Measurements from ENCODE around the gene ZNF521. TPM values are rescaled to one million over a fixed set of nuclear protein-coding genes. Genes with fewer than 3 reads are reported as not detected.

Gene ZNF521
- total RNA-seq, 1 donor from 2014 or later = 41.6 TPM

DNA sequence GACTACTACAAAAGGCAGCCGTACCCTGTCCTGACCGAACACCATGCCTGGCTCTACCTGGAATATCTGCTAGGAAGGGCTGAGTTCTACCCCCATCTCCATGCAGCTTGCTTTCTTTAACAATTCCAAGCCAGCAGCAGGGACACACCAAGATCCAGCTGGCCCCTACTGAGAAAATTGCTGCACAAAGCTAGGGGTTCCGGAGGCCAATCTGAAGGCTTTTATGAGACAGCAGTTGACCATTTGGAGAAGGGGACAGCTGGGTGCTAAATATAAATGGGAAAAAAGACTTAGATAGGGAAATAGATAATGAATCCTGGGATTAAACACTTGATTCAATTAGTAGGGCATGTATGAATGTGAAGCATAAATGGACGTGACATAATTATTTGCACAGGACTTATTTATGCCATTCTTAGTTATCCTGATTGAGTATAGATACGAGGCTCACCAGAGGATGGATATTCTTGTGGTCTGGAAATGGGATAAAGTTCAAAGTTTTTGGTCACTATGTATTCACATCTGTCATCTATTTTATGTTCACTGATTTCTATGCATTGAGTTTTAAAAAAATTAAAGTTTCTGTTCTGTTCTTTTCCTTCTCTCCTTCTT, 204.0 kb downstream of the ZNF521 start:
- H3K27me3 ChIP-seq = no peaks in the 10 kb centered on the region
- intact Hi-C loops (cut with DNase I) = no loop called here
- H3K27ac ChIP-seq = no peak overlapping the region
- H3K4me3 ChIP-seq = no peak overlapping the region
- H3K9me3 ChIP-seq = no peaks in the 10 kb centered on the region
- no peaks in the 10 kb centered on the region for H3K36me3 ChIP-seq
- no peaks in the 10 kb centered on the region for H3K4me1 ChIP-seq
- no peak for TF ChIP-seq CTCF (IDR thresholded peaks at IDR 0.05)
- DNase-seq (ENCODE audit: low spot score in 2 of 2) = no peak

- no peaks in the 10 kb centered on the region for H3K27me3 ChIP-seq
- no peak for DNase-seq (ENCODE audit: low spot score in 2 of 2)
- H3K4me1 ChIP-seq = no peaks in the 10 kb centered on the region
- no peak overlapping the region for H3K4me3 ChIP-seq
- no peaks in the 10 kb centered on the region for H3K36me3 ChIP-seq
- H3K27ac ChIP-seq = no peak overlapping the region
- intact Hi-C loops (cut with DNase I) = no loop called here
- H3K9me3 ChIP-seq = no peaks in the 10 kb centered on the region
- no peak for TF ChIP-seq CTCF (IDR thresholded peaks at IDR 0.05)
Measured at GRCh38 chr18:25146512-25146910, 205.5 kb downstream of the ZNF521 start.

DNA sequence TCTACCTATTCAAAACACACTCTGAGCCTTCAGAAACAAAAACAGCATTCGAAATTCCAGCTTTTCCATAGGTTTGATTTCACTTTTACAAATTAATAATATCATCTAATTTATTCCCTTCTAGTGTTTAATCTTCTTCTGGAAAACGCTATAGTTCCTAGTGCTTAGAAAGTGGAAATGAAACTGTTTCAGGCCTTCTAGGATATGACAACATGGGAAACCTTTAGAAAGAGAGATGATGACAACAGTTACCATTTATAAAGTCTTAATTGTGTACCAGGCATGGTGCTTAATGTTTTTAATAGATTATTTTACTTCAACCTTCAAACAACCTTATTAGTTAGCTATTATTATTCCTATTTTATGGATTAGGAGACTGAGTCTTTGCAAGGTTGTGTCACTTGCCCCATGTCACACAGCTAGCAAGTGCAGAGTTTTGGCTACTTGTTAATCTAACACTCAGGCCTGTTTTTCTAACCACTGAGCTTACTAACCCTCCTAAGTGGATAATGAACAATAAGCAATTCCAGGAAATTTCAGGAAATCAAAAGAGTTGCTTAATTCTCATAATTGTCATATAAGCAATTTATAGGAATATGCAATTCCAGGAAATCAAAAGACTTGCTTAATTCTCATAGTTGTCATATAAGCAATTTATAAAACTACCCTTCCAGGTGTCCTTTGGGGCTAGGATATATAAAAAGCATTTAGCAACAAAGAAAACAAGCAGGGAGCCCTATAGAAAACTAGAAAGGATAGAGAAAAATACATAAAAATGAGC, 206.0 kb downstream of the ZNF521 start:
- TF ChIP-seq CTCF (IDR thresholded peaks at IDR 0.05) = no peak
- Histone ChIP-seq H3K27ac (no peak overlapping the region), H3K36me3 (no peaks in the 10 kb centered on the region), H3K4me3 (no peak overlapping the region), H3K4me1 (no peaks in the 10 kb centered on the region), H3K9me3 (no peaks in the 10 kb centered on the region), H3K27me3 (no peaks in the 10 kb centered on the region)
- intact Hi-C loops (cut with DNase I) = no loop called here
- DNase-seq (ENCODE audit: low spot score in 2 of 2) = no peak

GRCh38 chr18:25144820-25145219, 207.1 kb downstream of the ZNF521 start:
- no peak overlapping the region for H3K27ac ChIP-seq
- DNase-seq (ENCODE audit: low spot score in 2 of 2) = no peak
- H3K36me3 ChIP-seq = no peaks in the 10 kb centered on the region
- no peaks in the 10 kb centered on the region for H3K27me3 ChIP-seq
- H3K4me1 ChIP-seq = no peaks in the 10 kb centered on the region
- no peak overlapping the region for H3K4me3 ChIP-seq
- no peak for TF ChIP-seq CTCF (IDR thresholded peaks at IDR 0.05)
- H3K9me3 ChIP-seq = no peaks in the 10 kb centered on the region
- intact Hi-C loops (cut with DNase I) = loop anchor here (1.0 kb wide), 1 partner anchor 37 kb away; no protein-coding TSS in a partner anchor

GRCh38 chr18:25141886-25142285, 210.1 kb downstream of the ZNF521 start:
- no peak for DNase-seq (ENCODE audit: low spot score in 2 of 2)
- no peak for TF ChIP-seq CTCF (IDR thresholded peaks at IDR 0.05)
- H3K27ac ChIP-seq = no peak overlapping the region
- intact Hi-C loops (cut with DNase I) = no loop called here
- no peaks in the 10 kb centered on the region for H3K9me3 ChIP-seq
- H3K27me3 ChIP-seq = no peaks in the 10 kb centered on the region
- H3K36me3 ChIP-seq = no peaks in the 10 kb centered on the region
- no peaks in the 10 kb centered on the region for H3K4me1 ChIP-seq
- no peak overlapping the region for H3K4me3 ChIP-seq
